Activated B cell treated with CpG ODN at 0.5 μM for 24 hours (primary cell): ENCODE data around the gene MARCOL. TPM values are rescaled to one million over a fixed set of nuclear protein-coding genes. Genes with fewer than 3 reads are reported as not detected.

Experiments
- ATAC-seq: fragments of 200-7000 bp; cut with Tn5 transposase; one replicate; pipeline ENCODE4 v1.10.0; 2021; ENCODE audit warnings: low read depth, mild to moderate bottlenecking, moderate library complexity
- CTCF ChIA-PET: fragments of 350-600 bp; sonication (Branson Sonifier 250); formaldehyde crosslinking; loops from one replicate; lab custom pipeline; 2021; ENCODE audit warnings: antibody characterized with exemption; lab: Charles Lee
- POLR2A ChIA-PET: fragments of 350-600 bp; sonication (Branson Sonifier 250); formaldehyde crosslinking; loops from one replicate; lab custom pipeline; 2021; ENCODE audit warnings: antibody characterized with exemption; lab: Charles Lee
- DNase-seq: peaks from one replicate; pipeline ENCODE4 v3.0.0; 2022
- H3K27ac Mint-ChIP-seq: one replicate; pipeline ENCODE4 v1.8.0; 2020; ENCODE audit warnings: mixed read lengths
- H3K27me3 Mint-ChIP-seq: one replicate; pipeline ENCODE4 v1.8.0; 2021; ENCODE audit warnings: mixed read lengths
- H3K36me3 Mint-ChIP-seq: one replicate; pipeline ENCODE4 v1.8.0; 2021; ENCODE audit warnings: low read depth, mixed read lengths
- H3K4me1 Mint-ChIP-seq: one replicate; pipeline ENCODE4 v1.8.0; 2021; ENCODE audit warnings: mixed read lengths
- H3K4me3 Mint-ChIP-seq: one replicate; pipeline ENCODE4 v1.8.0; 2020; ENCODE audit warnings: mild to moderate bottlenecking, mixed read lengths
- H3K9me3 Mint-ChIP-seq: one replicate; pipeline ENCODE4 v1.8.0; 2020; ENCODE audit warnings: mixed read lengths
- CTCF ChIP-seq: fragments of 200-600 bp; IDR thresholded peaks from one replicate; pipeline ENCODE4 v1.8.0; 2022; ENCODE audit warnings: antibody characterized with exemption, mild to moderate bottlenecking
- intact Hi-C: fragments of 100-400 bp; cut with micrococcal nuclease; formaldehyde crosslinking; loops from one replicate; pipeline ENCODE4 v1.15.1; 2024
- total RNA-seq: library from RNA; stranded (reverse); gene quantifications from 2 replicates; pipeline ENCODE4 v1.2.3, GENCODE V29; 2022

MARCOL gene
- total RNA-seq, 1 donor from 2014 or later: not detected

GRCh38 chr5:148214665-148215185, 23.6 kb upstream of the MARCOL start:
- POLR2A ChIA-PET: no interaction called here
- no peak overlapping the region for H3K4me3 Mint-ChIP-seq
- CTCF ChIA-PET: no interaction called here

GRCh38 chr5:148221508-148221907, 16.8 kb upstream of the MARCOL start:
- no peak for DNase-seq
- TF ChIP-seq CTCF: no peak
- no peak overlapping the region for H3K27ac Mint-ChIP-seq
- ATAC-seq: no peak
- ChIA-PET CTCF (no interaction called here), POLR2A (no interaction called here)
- no peaks in the 10 kb centered on the region for H3K4me1 Mint-ChIP-seq
- H3K9me3 Mint-ChIP-seq: peaks cover 8% of the 10 kb centered on the region
- H3K27me3 Mint-ChIP-seq: peaks cover 7% of the 10 kb centered on the region
- no peak overlapping the region for H3K4me3 Mint-ChIP-seq
- H3K36me3 Mint-ChIP-seq: no peaks in the 10 kb centered on the region
- intact Hi-C loops: no loop called here

More at GRCh38 chr5:148214665-148215185, 23.6 kb upstream of the MARCOL start:
- ATAC-seq (no peak), DNase-seq (no peak)
- Mint-ChIP-seq H3K27ac (no peak overlapping the region), H3K4me1 (no peaks in the 10 kb centered on the region), H3K27me3 (peaks cover 2% of the 10 kb centered on the region), H3K36me3 (no peaks in the 10 kb centered on the region), H3K9me3 (peaks cover 8% of the 10 kb centered on the region)
- intact Hi-C loops: no loop called here
- no peak for TF ChIP-seq CTCF

- Mint-ChIP-seq H3K4me1 (no peaks in the 10 kb centered on the region), H3K27me3 (peaks cover 7% of the 10 kb centered on the region), H3K4me3 (no peak overlapping the region), H3K27ac (no peak overlapping the region), H3K36me3 (no peaks in the 10 kb centered on the region), H3K9me3 (peaks cover 2% of the 10 kb centered on the region)
- no peak for TF ChIP-seq CTCF
- no peak for ATAC-seq
- intact Hi-C loops: no loop called here
- ChIA-PET POLR2A (no interaction called here), CTCF (no interaction called here)
- DNase-seq: no peak
These were observed 14.1 kb upstream of the MARCOL start for GRCh38 chr5:148224117-148224742.

- intact Hi-C loops: no loop called here
- no peak overlapping the region for H3K4me3 Mint-ChIP-seq
- ATAC-seq (no peak), DNase-seq (no peak)
- no peak for TF ChIP-seq CTCF
- H3K27me3 Mint-ChIP-seq: peaks cover 2% of the 10 kb centered on the region
- no peaks in the 10 kb centered on the region for H3K36me3 Mint-ChIP-seq
- ChIA-PET CTCF (no interaction called here), POLR2A (no interaction called here)
- no peaks in the 10 kb centered on the region for H3K4me1 Mint-ChIP-seq
- no peak overlapping the region for H3K27ac Mint-ChIP-seq
- H3K9me3 Mint-ChIP-seq: no peaks in the 10 kb centered on the region
These were observed 9.8 kb upstream of the MARCOL start for GRCh38 chr5:148228392-148228984.

- DNase-seq (no peak), ATAC-seq (no peak)
- POLR2A ChIA-PET: no interaction called here
- TF ChIP-seq CTCF: no peak
- no peaks in the 10 kb centered on the region for H3K9me3 Mint-ChIP-seq
- no peaks in the 10 kb centered on the region for H3K4me1 Mint-ChIP-seq
- no peaks in the 10 kb centered on the region for H3K36me3 Mint-ChIP-seq
- peaks cover 2% of the 10 kb centered on the region for H3K27me3 Mint-ChIP-seq
- intact Hi-C loops: no loop called here
- no peak overlapping the region for H3K27ac Mint-ChIP-seq
- H3K4me3 Mint-ChIP-seq: no peak overlapping the region
- CTCF ChIA-PET: no interaction called here
These were observed 8.5 kb upstream of the MARCOL start for GRCh38 chr5:148229840-148230239.
